Stimulated activated CD4-positive, alpha-beta T cell treated with anti-CD3 and anti-CD28 coated beads, Interleukin-4, amount 100 ng/mL, for 24 hours (primary cell): Measurements from ENCODE around the gene ST6GAL2.

Experiments
- DNase-seq: peaks from one replicate; pipeline ENCODE4 v3.0.0-alpha.2; 2020

Gene ST6GAL2, protein sequence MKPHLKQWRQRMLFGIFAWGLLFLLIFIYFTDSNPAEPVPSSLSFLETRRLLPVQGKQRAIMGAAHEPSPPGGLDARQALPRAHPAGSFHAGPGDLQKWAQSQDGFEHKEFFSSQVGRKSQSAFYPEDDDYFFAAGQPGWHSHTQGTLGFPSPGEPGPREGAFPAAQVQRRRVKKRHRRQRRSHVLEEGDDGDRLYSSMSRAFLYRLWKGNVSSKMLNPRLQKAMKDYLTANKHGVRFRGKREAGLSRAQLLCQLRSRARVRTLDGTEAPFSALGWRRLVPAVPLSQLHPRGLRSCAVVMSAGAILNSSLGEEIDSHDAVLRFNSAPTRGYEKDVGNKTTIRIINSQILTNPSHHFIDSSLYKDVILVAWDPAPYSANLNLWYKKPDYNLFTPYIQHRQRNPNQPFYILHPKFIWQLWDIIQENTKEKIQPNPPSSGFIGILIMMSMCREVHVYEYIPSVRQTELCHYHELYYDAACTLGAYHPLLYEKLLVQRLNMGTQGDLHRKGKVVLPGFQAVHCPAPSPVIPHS

DNA sequence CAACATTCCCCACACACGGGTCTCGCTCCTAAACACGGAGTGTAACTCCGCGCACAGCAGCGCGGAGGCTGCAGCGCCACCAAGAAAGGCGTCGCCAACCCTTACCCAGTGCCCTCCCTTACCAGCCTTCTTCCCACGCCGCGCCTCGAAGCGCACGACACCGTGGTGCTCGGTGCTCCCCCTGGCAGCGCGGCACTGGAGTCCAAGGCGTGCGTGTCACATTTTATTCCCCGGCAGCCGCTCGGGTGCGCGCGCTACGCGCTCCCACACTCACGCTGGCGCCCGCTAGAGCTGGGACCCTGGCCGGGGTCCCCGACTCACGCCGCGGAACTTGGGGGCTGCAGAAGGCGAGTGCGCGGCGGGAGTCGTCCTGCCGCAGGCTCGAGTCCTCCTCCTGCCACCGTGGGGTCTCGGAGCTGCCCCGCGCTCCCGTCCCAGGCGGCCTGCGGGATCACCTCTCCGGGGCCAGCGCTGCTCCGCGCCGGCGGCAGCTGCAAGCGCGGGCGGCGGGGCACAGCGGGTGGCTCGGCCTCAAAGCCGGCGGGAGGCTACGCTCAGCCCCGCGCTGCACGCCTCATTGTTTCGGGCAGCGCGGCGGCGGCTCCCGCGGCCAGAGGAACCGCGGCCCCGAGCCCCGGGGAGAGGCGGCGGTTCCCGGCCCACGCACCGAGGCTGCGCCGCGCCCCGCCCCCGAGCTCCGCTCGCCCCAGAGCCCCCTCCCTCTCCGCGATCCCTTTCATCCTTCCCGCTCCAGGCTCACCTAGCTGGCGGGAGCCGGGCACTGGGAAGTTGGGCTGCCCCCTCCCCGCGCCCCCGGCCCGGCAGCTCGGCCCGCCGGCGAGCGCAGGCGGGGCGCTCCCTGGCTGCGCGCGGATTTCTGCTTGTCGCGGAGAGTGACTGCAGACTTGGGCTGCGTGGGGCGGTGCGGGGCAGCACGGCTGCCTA lies at the start of gene ST6GAL2:
ST6GAL2 (minus strand) TSS at position 197 of the 945 bp plus-strand sequence. CDS start 42,190 bp downstream, outside the sequence.
- DNase-seq: no peak

DNA sequence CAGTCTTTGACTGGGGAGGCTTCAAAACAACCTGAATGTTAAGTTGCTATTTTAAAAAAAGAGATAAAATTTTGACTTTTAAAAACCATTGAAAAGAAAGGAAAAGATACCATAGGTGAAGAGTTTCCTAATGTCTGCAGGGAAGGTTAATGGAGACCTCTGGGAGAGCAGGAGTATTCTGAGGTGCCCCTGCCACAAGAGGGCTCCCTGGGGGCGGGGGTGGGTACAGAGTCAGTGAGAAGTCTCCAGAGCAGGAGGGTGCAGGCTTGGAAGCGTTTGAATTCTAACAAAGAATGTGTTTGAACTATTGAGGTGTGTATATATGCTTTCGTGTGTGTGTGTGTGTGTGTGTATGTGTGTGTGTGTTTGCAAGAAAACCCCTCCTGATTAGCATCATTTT lies 46.7 kb upstream of the ST6GAL2 start:
- DNase-seq: no peak

DNA sequence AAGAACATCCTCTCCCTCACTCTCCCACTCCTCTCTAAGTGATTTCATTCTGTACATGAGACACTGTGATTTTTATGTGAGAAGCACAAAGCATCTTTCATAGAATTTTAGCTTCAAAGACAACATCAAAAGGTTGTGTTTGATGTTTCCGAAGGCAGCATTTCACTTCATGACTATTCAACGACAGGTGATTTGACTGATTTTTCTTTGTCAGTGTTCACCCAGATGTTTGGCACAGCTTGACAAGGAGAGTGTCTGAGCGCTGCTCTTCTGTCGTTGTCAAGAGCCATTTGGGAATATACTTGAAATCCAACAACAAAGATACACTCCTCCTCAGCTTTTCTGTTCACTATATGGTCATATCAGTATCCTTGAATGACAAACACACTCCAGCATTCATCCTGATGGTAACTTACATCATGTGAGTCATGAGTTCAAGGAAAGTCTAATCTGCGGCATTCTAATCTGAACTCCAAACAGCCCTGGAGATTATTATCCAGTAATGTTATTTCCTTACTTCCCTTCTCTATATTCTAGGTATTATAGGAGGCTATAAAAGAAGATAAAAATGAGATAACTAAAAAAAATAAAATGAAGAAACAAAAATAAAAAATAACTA lies 45.9 kb upstream of the ST6GAL2 start:
- no peak for DNase-seq

DNA sequence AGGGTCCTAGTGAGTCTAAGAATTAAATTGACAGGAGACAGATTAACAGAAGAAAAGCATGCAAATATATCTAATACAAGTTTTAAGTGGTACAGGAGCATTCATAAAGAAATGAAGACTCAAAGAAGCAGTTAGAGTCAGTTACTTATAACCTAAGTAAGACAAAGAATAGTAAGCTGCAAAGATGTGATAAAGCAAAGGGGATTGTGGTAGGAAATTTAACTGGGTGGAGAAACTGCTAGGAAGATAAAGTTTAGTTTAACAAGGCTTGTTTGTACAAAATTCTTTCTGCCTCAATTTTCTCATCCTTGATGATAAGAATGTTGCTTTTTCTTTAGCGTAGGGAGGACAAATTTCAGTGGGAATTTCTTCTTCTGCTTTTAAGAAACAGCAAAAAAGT lies 35.5 kb upstream of the ST6GAL2 start:
- DNase-seq: no peak

DNA sequence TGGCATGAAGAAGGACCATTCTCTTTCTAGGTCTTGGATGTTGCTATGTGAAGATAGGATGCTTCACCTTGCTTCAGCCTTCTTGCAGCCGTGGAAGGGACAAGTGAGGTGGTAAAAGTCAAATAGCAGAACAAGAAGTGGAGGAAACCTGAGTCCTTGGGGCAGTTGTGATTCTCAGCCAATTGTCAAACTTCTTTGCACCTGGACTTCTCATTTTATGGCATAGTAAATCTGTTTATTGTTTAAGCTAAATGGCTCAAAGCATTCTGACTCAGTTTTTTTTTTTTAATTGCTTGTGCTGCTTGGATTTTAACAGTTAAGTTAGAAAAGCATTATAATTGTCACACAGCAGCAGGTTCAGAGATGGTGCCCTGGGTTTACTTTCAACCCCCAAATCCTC lies 33.0 kb upstream of the ST6GAL2 start:
- DNase-seq: no peak

DNA sequence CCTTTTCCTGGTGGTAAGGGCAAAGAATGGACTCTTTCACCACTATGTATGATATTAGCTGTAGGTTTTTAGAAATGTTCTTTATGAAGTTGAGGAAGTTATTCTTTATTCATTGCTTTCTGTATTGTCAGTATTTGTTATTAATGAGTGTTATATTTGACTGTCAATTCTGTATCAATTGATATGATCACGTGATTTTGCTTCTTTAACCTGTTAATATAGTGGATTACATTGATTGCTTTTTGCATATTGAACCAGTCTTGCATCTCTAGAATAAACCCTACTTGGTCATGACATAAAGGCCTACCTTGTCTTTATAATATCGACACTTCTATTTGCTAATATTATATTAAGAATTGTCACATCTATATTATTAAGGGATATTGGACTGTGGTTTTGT lies 18.3 kb upstream of the ST6GAL2 start:
- DNase-seq: no peak

DNA sequence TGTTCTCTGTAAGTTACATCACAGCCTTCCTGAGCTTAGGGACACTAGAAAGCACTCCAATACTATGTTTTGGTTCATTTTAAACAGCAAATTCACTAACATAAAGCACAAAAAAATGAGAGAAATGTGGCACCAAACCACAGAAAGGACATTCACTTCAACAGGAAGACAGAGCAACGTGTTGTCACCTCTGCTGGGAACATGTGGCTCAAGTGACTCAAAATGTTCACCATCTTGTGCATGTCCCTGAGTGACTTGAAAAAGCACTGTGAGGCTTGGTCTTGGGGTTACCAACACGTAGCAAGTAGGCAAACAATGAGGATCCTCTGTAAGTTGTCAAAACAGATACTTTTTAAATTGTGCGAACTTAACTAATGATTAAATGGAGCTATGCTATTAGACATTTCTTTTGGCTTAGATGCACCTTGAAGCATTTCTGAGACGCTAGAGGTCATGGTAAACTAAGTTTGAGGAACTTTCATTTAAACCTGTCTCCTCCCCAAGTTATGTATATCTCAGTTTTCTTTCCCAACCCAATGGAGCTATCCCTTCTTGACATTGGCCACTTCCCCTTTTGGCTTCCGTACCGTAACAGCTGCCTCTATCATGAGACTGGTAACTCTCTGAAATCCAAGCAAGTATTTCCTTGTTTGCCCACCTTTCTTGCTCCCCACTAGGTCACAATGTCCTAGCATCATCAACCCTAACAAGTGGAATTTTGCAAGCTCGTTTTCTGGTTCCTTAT lies 14.0 kb upstream of the ST6GAL2 start:
- DNase-seq: no peak

DNA sequence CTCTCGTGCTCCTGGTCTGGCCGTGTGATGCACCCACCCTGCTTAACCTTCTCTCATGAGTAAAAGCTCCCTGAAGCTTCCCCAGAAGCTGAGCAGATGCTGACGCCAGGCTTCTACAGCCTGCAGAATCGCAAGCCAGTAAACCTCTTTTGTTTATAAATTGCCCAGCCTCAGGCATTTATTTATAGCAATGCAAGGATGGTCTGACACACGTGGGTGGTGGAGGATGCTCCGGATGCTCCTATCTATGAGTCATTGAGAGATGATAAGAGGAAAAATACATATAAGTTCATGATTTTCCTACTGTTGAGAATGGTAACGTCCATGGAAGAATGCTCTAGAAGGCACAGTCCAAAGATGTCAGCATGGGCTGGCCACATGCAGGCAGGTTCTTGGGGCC lies 8.6 kb upstream of the ST6GAL2 start:
- DNase-seq: no peak

DNA sequence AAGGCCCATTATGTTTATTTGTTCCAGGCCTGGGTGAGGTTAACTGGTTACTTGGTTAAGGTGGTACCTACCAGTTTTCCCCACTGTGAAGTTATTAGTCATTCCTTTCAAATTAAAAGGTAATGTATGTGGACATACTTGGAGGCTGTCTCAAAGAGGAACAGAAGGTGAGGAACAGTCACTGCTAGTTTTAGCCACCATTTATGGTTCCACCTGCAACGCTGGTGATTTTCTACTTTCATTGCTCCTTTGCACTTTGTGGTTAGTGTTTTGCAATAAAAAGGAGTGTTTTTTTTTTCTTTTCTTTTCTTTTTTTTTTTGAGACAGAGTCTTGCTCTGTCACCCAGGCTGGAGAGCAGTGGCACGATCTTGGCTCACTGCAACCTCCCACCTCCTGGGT lies 6.1 kb upstream of the ST6GAL2 start:
- DNase-seq: no peak

DNA sequence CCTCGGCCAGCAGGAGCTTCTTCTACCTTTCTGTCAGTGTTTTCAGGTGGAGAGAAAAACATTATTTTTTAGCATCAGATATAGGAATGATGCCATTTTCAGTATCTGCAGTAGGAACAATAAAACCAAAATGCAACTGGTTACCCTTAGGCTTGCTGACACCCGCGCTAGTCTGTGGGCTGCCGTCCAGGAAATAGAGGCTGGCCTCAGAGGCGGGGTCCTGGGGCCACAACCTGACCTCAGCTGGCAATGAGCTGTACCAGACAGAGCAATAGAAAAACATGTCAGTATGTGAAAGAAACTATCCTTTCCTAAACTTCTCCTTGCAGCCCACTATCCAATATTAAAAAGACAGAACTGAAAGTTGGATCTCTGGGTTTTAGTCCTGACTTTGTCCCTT lies 4.6 kb upstream of the ST6GAL2 start:
- DNase-seq: no peak

DNA sequence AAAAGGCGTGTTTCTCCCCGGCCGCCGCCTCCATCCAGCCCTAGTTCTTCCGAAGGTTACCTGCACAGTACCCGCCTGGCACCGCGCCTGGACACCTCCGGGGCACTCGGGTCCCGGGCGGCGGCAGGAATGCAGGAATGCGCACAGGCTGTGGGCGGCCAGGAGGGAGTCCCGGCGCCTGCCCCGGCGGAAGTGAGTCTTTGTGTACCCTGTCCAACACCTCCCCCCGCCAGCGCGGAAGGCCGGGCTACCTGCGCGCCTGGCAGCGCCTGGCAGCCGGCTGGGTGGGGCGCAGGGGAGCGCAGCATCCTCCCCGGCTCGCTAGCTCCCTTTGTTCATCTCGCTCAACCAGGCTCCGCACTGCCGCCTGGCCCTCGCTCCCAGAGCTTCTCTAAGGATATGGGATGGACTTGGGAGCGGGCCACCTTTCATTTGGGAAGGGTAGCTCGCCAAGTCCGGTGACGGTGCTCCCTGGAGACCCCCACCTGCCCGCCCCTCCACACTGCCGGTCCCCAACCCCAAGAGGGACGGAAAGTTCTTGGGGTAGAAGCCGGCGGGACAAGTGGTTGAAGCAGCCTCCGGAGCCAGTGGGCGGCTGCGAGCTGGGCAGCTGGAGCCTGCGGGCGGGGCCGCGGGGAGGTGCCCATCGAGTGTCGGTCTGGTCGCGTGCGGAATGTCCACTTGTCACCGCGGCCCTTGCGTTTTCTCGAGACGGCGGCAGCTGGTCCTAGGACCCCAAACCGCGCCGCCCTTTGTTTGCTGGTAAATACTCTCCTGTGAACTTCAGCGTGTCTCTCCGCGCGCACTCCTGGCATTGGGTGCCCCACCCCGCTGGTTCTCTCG lies 1.2 kb upstream of the ST6GAL2 start:
- no peak for DNase-seq

DNA sequence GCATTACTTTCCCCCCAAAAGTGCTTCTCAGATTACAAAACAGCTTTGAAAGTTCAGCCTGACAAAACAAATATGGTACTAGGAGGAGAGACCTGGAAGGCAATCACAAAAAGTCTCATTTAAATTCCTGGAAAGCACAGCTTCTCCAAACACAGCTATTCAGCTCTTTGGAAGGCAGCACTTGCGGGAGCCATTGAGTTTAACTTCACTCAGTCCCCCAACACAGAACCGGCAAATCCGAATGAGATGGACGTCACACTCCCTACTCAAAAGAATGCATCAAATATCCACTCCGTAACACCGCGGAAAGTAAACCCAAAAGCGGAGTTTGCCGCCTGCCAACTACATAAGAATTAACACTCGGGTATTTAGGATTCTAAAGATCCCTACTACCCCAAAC lies 638 bp downstream of the ST6GAL2 start:
- no peak for DNase-seq

DNA sequence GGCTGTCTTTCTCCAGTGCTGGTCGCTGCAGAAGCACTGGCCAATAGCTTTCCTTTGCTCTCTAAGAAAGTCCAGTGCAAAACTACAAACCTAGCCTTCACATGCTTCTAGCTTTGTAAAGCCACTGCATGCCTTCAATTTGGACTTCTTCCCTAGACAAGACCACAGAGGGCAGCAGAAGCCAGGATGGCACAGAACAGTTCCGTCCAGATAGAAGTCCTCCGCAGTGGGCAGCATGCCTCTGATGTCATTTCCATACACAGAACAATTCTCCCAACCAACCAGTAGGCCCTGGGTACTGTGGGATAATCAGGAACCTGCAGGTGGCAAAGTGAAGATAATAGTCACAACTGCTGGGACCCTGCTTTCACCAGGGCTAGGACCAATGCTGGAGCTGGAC lies 3.3 kb downstream of the ST6GAL2 start:
- no peak for DNase-seq

DNA sequence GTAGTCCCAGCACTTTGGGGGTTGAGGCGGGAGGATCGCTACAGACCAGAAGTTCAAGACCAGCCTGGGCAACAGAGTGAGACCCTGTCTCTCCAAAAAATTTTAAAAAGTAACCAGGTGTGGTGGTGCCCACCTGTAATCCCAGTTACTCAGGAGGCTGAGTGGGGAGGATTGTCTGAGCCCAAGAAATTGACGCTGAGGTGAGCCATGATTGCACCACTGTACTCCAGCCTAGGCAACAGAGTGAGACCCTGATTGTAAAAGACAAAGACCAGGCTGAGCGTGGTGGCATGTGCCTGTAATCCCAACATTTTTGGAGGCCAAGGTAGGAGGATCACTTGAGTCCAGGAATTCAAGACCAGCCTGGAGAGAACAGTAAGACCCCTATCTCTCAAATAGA lies 7.8 kb downstream of the ST6GAL2 start:
- DNase-seq: no peak

DNA sequence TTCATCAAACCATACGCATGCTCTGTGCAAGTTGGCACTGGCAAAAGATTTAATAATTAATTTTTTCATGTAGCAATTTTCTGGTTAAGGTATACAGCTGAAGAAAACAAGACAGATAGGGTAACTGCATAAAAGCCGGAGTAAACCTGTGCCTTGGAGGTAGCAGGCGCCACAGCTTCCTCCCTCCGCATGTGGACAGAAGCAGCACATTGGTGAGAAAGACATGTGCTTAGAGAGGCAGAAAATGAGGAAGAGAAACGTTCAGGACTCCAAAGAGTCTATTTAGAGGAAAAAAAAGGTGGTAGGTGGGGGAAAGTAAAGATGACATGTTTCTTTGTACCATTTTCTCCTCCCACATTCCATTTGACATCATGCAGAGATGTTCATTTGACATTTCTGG lies 9.3 kb downstream of the ST6GAL2 start:
- no peak for DNase-seq

DNA sequence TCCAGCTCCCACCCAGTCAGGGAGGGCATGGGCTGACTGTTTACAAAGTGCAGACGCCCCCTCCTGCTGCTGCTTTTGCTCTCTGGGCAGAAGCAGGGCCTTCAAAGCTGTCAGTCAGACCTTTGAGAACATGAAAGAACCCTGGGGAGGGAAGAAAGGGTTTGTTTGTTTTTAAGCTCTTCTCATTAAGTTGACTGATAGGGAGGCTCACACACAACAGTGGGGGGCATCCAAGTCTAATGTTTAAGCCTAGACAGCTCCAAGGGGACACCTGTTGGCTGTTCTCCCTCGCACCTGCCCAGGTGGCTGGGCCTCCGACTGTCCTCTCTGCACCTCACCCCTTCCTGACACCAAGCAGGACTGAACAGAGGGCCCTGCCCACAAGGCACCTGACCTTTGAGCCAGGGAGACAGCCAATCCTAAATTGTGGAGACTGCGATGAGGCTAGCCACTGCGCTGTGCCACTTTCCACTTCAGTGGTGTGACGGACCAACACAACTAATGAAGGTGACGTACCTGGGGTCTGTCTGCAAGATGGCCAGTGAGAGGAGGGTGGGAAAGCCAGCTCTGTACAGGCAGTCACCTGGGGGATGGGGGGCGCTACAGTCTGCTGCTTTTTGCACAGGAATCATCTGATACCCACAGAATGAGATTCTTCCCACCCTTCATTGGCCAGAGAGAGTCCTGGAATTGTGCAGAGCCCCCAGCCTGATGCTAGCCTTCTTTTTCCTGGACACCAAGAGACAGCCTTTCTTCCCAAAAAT lies 16.3 kb downstream of the ST6GAL2 start:
- DNase-seq: no peak

DNA sequence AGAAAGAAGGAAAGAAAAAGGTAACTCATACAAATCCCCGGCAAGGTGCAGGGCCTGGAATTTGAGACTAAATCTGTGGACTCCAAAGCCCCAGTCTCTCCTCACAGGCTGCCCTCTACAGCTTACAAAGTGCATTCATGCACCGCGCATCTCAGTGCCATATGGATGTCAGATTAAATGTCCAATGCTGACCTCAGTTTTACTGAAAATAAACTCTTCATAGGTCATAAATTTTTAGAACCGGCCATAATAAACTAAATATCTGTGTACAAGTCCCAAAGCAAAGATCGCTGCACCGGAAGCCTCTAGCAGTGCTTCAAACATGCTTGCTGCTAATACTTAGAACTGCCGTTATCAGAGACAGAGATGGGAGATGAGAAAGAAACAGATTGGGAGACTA lies 17.7 kb downstream of the ST6GAL2 start:
- no peak for DNase-seq

DNA sequence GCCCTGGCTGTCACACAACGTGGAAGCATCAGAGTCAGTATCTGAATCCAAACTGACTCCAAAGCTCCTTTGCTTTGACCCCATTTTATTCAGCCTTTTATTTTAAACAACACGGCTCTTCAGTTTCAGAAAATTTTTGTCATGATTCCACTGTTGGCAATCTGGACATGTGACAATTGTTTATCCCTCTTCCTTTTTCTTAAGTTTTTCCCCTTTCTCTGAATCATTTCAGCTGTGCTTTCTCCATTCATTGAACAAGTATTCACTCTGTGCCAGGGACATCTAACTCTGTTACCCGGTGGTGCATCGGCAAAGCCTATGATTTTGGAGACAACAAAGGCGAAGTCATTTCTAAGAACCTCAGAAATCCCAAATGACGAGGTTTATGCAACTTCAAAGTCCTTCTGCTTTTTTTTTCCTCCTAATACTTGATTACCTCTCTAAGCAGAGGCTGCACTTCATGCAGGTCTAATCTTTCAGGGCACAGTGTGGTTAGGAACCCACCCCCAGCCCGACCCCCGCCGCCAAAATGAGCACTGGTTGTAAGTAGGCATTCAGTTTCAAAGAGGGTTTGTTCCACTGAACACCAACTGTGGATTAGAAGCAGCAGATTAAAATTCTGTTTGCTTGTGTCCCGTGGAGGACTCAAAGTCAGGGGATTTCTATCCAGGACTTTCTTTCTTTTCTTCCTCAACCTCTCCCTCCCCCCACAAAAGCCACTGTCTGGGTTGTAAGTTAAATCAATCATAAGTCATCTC lies 18.6 kb downstream of the ST6GAL2 start:
- no peak for DNase-seq

DNA sequence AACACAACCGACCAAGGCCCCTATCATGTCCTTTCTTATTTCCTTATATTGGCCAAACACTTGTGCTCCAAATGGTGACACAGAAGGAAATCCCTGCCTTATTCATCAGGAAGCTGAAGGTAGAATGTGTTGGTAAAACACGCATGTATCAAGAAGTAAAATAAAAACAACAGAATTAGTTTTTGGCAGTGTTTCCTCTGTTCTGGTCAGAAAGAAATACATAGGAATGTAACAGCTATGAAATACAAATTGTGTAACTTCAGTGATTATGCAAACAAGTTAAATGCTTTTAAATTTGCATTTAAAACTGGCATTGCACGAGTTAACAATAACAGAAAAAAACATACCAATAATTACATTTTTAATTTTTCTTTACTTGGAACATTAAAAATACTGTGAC lies 19.3 kb downstream of the ST6GAL2 start:
- no peak for DNase-seq

DNA sequence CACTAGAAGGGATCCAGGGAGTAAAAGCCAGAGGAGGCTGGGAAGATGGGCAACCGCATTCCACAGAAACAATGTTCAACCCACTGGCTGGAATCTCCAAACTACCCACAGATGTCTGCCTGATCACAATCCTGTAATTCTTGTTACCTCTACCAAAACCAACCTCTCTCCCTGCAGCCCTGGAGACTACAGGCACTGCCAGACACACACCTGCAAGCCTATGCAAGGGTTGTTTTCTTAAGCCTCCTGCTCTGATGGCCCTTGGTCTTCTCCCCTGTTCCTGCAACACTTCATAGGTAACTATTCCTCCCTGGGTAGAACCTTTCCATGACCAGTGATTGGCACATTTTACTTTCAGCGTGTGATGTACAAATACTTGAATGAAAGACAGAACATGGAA lies 21.9 kb downstream of the ST6GAL2 start:
- DNase-seq: no peak
